Pancreas (tissue), 10 donors: Measurements from ENCODE around the gene PLA2G4E. TPM values are rescaled to one million over a fixed set of nuclear protein-coding genes. Genes with fewer than 3 reads are reported as not detected.
A peak's percentile ranks its signal among the peaks of the same experiment; 100 is the strongest.

Experiments
- ATAC-seq, 4 donors: fragments of 200-7000 bp; cut with Tn5 transposase; one replicate each; pipeline versions ENCODE4 v1.8.0 to v1.9.1; 2020; ENCODE audit warnings: mild to moderate bottlenecking in 4 of 4, moderate library complexity in 4 of 4
- DNase-seq, 6 donors: peaks; one replicate each; pipeline ENCODE4 v3.0.0-alpha.2; 2020
- FAIRE-seq: peaks from 2 replicates; lab custom pipeline; 2012; peaks lifted over from hg19 to GRCh38; lab: Jason Lieb, UNC
- H3K27ac ChIP-seq, 4 donors: fragments of 200-600 bp; sonication (generic); 1 replicate in 3 of 4; 2 replicates in 1 of 4; pipeline versions ENCODE4 v1.5.0 to v1.8.0; 2020
- H3K27me3 ChIP-seq, 4 donors: fragments of 200-600 bp; one replicate each; pipeline ENCODE4 v1.8.0; 2021
- H3K36me3 ChIP-seq, 3 donors: fragments of 200-600 bp; sonication (generic) in 1 of 3; one replicate each; pipeline versions ENCODE4 v1.5.0 to v1.8.0; 2020 to 2021
- H3K4me1 ChIP-seq, 3 donors: fragments of 200-600 bp; one replicate each; pipeline ENCODE4 v1.8.0; 2021
- H3K4me3 ChIP-seq, 4 donors: fragments of 200-600 bp; sonication (generic) in 2 of 4; one replicate each; pipeline versions ENCODE4 v1.5.0 to v1.8.0; 2020 to 2021
- H3K9me3 ChIP-seq, 4 donors: fragments of 200-600 bp; one replicate each; pipeline ENCODE4 v1.8.0; 2021
- WGBS, 2 donors: extraction: QIAGEN DNeasy Blood & Tissue Kit; methylation state at CpG; one replicate each; pipeline ENCODE4 v1.1.7; 2013; 5-methylcytosine and 5-hydroxymethylcytosine counted together
- intact Hi-C, 3 donors: fragments of 100-400 bp; cut with DNase I; formaldehyde crosslinking; loops; one replicate each; pipeline versions ENCODE4 v1.11.1 to v1.14.2; 2022
- polyA plus RNA-seq, 2 donors: library from polyadenylated mRNA; stranded (reverse); fragments of 200-250 nt; gene quantifications; one replicate each; pipeline ENCODE4 v1.2.3, GENCODE V29; 2013
- total RNA-seq, 6 donors: library from RNA; stranded (reverse); fragmentation: NEBNext Ultra II Directional in 4 of 6; extraction: Animal tissue kit (Norgen Biotek cat#: 25700) in 4 of 6; gene quantifications; one replicate each; pipeline versions ENCODE4 v1.2.1 to v1.2.4, GENCODE V29; 2021 to 2023
- TF ChIP-seq, protein P1 (sequence below), 4 donors: fragments of 200-600 bp; sonication (generic) in 3 of 4; IDR thresholded peaks; one replicate each; pipeline versions ENCODE4 v1.5.0 to v1.8.0; 2021; ENCODE audit warnings: antibody characterized with exemption in 4 of 4
- donor health status: healthy with polysubstance abuse.
- donor health status: DM: no; HTN: no; CAD: no; lungs with moderate emphysema.
- donor health status: DM: no; HTN: no; CAD: no.
- donor health status: control.
- donor health status: control.
- donor health status: Bipolar disorder and iron deficiency.
- donor health status: DM: yes; HTN: yes; CAD: no.
- donor health status: DM: no; HTN: no; CAD: no.
- donor health status: DM: no; HTN: no; CAD: no.
- donor health status: DM: yes; HTN: yes; CAD: no.

The PLA2G4E gene
- total and polyA plus RNA-seq, 8 donors, result 0.05 to 0.06 TPM; not detected in 6

DNA sequence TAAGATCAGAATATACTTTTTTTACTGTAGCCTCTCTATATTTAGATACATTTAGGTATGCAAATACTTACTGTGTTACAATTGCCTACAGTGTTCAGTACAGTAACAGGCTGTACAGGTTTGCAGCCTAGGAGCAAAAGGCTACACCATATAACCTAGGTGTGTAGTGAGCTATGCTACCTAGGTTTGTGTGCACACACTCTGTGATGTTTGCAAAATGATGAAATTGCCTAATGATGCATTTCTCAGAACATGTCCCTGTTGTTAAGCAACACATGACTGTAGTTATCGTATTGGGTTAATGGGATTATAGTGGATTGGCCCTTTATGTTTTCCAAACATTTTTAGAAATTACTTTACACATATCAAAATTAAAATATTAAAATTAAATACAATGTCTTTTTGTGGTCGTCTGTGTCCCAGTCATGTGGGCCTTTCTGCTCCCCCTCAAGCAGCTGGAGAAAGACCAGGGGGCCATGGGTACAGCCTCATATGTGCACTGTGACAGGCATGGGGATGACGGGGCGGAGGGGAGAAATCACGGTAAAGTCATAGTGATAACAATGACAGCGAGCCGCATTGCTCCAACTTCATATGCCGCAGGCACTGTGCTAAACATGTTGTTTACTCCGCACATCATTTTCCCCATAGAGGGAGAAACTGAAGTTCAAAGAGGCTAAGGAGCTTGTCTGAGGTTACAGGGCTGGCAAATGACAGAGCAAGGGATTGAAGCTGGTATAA, 27.4 kb upstream of the PLA2G4E start:
- Histone ChIP-seq H3K9me3 (no peaks in the 10 kb centered on the region), H3K27ac (no peak overlapping the region), H3K4me3 (no peak overlapping the region), H3K36me3 (no peaks in the 10 kb centered on the region), H3K27me3 (no peaks in the 10 kb centered on the region), H3K4me1 (peaks cover 14 to 17% (median 16%) of the 10 kb centered on the region in 3 donors)
- no peak for ATAC-seq
- no peak for FAIRE-seq
- 93 to 96% methylated on average over 9 of the region's 9 CpGs for WGBS, 2 donors
- TF ChIP-seq, protein P1, sequence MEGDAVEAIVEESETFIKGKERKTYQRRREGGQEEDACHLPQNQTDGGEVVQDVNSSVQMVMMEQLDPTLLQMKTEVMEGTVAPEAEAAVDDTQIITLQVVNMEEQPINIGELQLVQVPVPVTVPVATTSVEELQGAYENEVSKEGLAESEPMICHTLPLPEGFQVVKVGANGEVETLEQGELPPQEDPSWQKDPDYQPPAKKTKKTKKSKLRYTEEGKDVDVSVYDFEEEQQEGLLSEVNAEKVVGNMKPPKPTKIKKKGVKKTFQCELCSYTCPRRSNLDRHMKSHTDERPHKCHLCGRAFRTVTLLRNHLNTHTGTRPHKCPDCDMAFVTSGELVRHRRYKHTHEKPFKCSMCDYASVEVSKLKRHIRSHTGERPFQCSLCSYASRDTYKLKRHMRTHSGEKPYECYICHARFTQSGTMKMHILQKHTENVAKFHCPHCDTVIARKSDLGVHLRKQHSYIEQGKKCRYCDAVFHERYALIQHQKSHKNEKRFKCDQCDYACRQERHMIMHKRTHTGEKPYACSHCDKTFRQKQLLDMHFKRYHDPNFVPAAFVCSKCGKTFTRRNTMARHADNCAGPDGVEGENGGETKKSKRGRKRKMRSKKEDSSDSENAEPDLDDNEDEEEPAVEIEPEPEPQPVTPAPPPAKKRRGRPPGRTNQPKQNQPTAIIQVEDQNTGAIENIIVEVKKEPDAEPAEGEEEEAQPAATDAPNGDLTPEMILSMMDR (IDR thresholded peaks at IDR 0.05), result no peak
- no peak for DNase-seq
- intact Hi-C loops, result no loop called here

DNA sequence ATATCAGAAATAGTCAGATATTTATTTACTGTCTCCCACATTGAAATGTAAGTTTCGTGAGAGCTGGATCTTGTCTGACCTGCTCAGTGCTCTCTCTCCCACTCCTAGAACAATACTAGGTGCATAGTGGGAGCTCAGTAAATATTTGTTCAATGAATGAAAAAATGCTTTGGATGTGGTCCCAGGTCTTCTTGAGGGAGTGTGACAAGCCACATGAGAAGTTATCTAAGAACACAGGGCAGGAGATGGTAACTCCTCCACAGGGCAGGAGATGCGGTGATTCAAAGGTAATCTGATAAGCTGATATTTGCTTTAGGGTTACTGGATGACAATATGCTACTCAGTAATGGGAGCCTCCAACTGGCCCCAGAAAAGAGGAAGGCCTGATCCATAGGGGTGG, 25.8 kb upstream of the PLA2G4E start:
- TF ChIP-seq, protein P1 (IDR thresholded peaks at IDR 0.05), result no peak
- peak overlapping the region in 1 of 4 donors; percentile 34 for H3K27ac ChIP-seq
- H3K36me3 ChIP-seq, result no peaks in the 10 kb centered on the region
- DNase-seq, result no peak
- peaks cover 0 to 9% (median 6%) of the 10 kb centered on the region in 3 donors for H3K4me1 ChIP-seq
- no peaks in the 10 kb centered on the region for H3K9me3 ChIP-seq
- H3K4me3 ChIP-seq, result no peak overlapping the region
- ATAC-seq, result peak; percentile 55 to 88 (median 66)
- intact Hi-C loops, result no loop called here
- WGBS, 2 donors, result 26 to 29% methylated on average over 2 of the region's 2 CpGs
- no peaks in the 10 kb centered on the region for H3K27me3 ChIP-seq
- no peak for FAIRE-seq

DNA sequence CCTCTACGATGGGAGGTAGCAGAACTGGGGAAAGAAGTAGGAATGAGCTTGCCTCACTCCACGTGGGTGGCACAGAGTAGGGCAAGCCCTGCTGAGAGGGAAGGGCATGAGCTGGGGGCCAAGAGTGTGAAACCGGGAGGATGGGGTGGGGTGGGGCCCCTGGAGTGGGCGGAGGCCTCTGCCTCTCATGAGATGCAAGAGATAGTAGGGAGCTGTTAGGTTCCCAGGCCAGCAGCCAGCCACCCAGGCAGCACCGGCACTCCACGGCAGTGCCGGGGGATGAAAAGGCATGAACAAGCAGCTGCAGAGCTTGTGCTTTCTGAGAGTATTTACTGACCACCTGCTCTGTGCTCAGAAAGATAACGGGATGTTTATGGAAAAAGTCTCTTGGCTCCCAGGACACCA, 24.4 kb upstream of the PLA2G4E start:
- intact Hi-C loops, result no loop called here
- peak in 3 of 6 donors; percentile 27 to 57 (median 38) for DNase-seq
- Histone ChIP-seq H3K4me3 (no peak overlapping the region), H3K27ac (no peak overlapping the region), H3K9me3 (no peaks in the 10 kb centered on the region), H3K36me3 (no peaks in the 10 kb centered on the region), H3K4me1 (peaks cover 0 to 9% (median 6%) of the 10 kb centered on the region in 3 donors), H3K27me3 (no peaks in the 10 kb centered on the region)
- FAIRE-seq, result no peak
- TF ChIP-seq, protein P1 (IDR thresholded peaks at IDR 0.05), result no peak
- WGBS, 2 donors, result 36 to 39% methylated on average over 8 of the region's 8 CpGs
- peak; percentile 61 to 79 (median 70) for ATAC-seq

DNA sequence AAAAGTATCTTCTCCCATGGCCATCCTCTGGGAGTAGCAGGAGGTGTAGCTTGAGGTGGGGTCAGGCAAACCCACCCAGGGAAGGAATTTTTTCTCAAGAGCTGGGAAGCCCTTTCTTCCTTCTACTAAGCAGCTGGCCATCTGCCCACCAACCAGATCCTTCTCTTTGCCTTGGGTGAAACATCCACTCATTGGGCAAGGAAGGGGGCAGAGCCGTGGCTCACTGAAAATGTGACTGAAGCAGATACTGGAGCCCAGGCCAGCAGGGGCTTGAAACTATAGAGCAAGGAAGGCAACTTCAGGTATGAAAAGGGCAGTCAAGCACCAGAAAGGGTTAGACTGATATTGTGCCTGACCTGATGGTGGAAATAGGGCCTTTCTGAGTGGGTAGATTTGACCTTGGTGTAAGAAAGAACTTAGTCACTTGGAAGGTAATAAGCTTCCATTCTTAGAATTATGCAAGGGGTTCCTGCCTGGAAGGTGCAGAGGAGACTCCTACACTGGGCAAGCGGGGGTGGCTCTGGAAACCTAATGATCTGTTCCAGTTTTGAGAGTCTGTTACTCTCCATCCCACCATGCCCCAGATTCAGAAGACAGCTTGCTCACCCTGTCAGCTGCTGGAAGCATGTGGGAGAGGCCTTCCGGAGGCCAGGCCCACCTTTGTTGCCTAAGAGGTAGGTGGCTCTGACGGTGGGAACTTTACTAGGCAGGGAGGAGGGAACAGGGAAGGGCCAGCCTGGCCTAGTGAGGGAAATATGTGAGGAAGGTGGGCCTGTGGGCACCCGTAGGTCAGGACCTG, 22.0 kb upstream of the PLA2G4E start:
- no peak for ATAC-seq
- intact Hi-C loops, result no loop called here
- TF ChIP-seq, protein P1 (IDR thresholded peaks at IDR 0.05), result no peak
- 92 to 97% methylated on average over 5 of the region's 5 CpGs for WGBS, 2 donors
- no peak overlapping the region for H3K27ac ChIP-seq
- DNase-seq, result peak in 1 of 6 donors; percentile 7
- peaks cover 0 to 12% (median 6%) of the 10 kb centered on the region in 3 donors for H3K4me1 ChIP-seq
- H3K36me3 ChIP-seq, result no peaks in the 10 kb centered on the region
- H3K27me3 ChIP-seq, result no peaks in the 10 kb centered on the region
- no peak for FAIRE-seq
- no peaks in the 10 kb centered on the region for H3K9me3 ChIP-seq
- H3K4me3 ChIP-seq, result no peak overlapping the region
